H9 (cell line): Measurements from ENCODE around the gene UNC5A. TPM values are rescaled to one million over a fixed set of nuclear protein-coding genes. Genes with fewer than 3 reads are reported as not detected.

Experiments
- DNase-seq: peaks from one replicate; pipeline ENCODE4 v3.0.0-alpha.2; 2017
- H2AFZ ChIP-seq: one replicate; pipeline ENCODE4 v1.6.1; 2013; ENCODE audit warnings: mild to moderate bottlenecking, low read length, control low read depth, moderate library complexity
- H2AK5ac ChIP-seq: 2 replicates; pipeline ENCODE4 v1.6.1; 2013; ENCODE audit warnings: low read length, control low read depth, mixed read lengths; ENCODE audit not compliant: insufficient read length
- H2BK120ac ChIP-seq: one replicate; pipeline ENCODE4 v1.6.1; 2013; ENCODE audit warnings: low read depth, mild to moderate bottlenecking, low read length, control low read depth, inconsistent platforms; ENCODE audit not compliant: poor library complexity, severe bottlenecking
- H2BK12ac ChIP-seq: 2 replicates; pipeline ENCODE4 v1.6.1; 2013; ENCODE audit warnings: low read length, control low read depth, mixed read lengths, low read depth; ENCODE audit not compliant: insufficient read length
- H2BK15ac ChIP-seq: 2 replicates; pipeline ENCODE4 v1.6.1; 2013; ENCODE audit warnings: low read depth, low read length, control low read depth
- H2BK20ac ChIP-seq: one replicate; pipeline ENCODE4 v1.6.1; 2013; ENCODE audit warnings: low read depth, mild to moderate bottlenecking, low read length, control low read depth, inconsistent platforms; ENCODE audit not compliant: poor library complexity, severe bottlenecking
- H2BK5ac ChIP-seq: 2 replicates; pipeline ENCODE4 v1.6.1; 2013; ENCODE audit warnings: low read length, control low read depth, mixed read lengths; ENCODE audit not compliant: insufficient read length
- H3K14ac ChIP-seq: 2 replicates; pipeline ENCODE4 v1.6.1; 2013; ENCODE audit warnings: low read length, control low read depth; ENCODE audit not compliant: insufficient read depth
- H3K18ac ChIP-seq: 2 replicates; pipeline ENCODE4 v1.6.1; 2013; ENCODE audit warnings: low read depth, mild to moderate bottlenecking, mixed read lengths, low read length, control low read depth; ENCODE audit not compliant: insufficient read length
- H3K23ac ChIP-seq: 2 replicates; pipeline ENCODE4 v1.6.1; 2013; ENCODE audit warnings: low read length, control low read depth, mixed read lengths, low read depth; ENCODE audit not compliant: insufficient read length
- H3K23me2 ChIP-seq: 2 replicates; pipeline ENCODE4 v1.6.1; 2013; ENCODE audit warnings: low read depth, mild to moderate bottlenecking, mixed read lengths, low read length, control low read depth; ENCODE audit not compliant: insufficient read length, poor library complexity, severe bottlenecking
- H3K27ac ChIP-seq: 2 replicates; pipeline ENCODE4 v1.5.1; 2013; ENCODE audit warnings: low read length, control low read depth, mixed read lengths, low read depth; ENCODE audit not compliant: insufficient read length
- H3K27me3 ChIP-seq: 2 replicates; pipeline ENCODE4 v1.6.1; 2013; ENCODE audit warnings: low read length, control low read depth, inconsistent platforms; ENCODE audit not compliant: insufficient read depth
- H3K4ac ChIP-seq: 2 replicates; pipeline ENCODE4 v1.6.1; 2013; ENCODE audit warnings: low read depth, mild to moderate bottlenecking, control low read depth, inconsistent platforms, low read length, moderate library complexity
- H3K4me1 ChIP-seq: 2 replicates; pipeline ENCODE4 v1.6.1; 2013; ENCODE audit warnings: low read length, control low read depth, inconsistent platforms; ENCODE audit not compliant: insufficient read depth
- H3K4me2 ChIP-seq: 2 replicates; pipeline ENCODE4 v1.6.1; 2013; ENCODE audit warnings: low read length, control low read depth, mixed read lengths; ENCODE audit not compliant: insufficient read length, insufficient read depth
- H3K56ac ChIP-seq: 2 replicates; pipeline ENCODE4 v1.6.1; 2013; ENCODE audit warnings: low read depth, mild to moderate bottlenecking, mixed read lengths, low read length, control low read depth; ENCODE audit not compliant: insufficient read length
- H3K79me1 ChIP-seq: 2 replicates; pipeline ENCODE4 v1.6.1; 2013; ENCODE audit warnings: low read depth, mild to moderate bottlenecking, moderate library complexity, low read length, control low read depth, inconsistent platforms; ENCODE audit not compliant: insufficient read depth, poor library complexity, severe bottlenecking
- H3K79me2 ChIP-seq: 2 replicates; pipeline ENCODE4 v1.6.1; 2013; ENCODE audit warnings: low read length, control low read depth, inconsistent platforms; ENCODE audit not compliant: insufficient read depth
- H3K9ac ChIP-seq: 2 replicates; pipeline ENCODE4 v1.6.1; 2013; ENCODE audit warnings: low read length, control low read depth, mixed read lengths; ENCODE audit not compliant: insufficient read length; ENCODE audit errors: extremely low read depth
- H3K9me3 ChIP-seq: one replicate; pipeline ENCODE4 v1.6.1; 2013; ENCODE audit warnings: low read depth, low read length, inconsistent platforms; ENCODE audit not compliant: control insufficient read depth
- H3T11ph ChIP-seq: one replicate; pipeline ENCODE4 v1.6.1; 2013; ENCODE audit warnings: mild to moderate bottlenecking, low read length, control low read depth, inconsistent platforms
- H4K20me1 ChIP-seq: one replicate; pipeline ENCODE4 v1.6.1; 2013; ENCODE audit not compliant: control insufficient read depth, insufficient read length, insufficient read depth
- H4K5ac ChIP-seq: 2 replicates; pipeline ENCODE4 v1.6.1; 2013; ENCODE audit warnings: low read depth, mild to moderate bottlenecking, mixed read lengths, low read length, control low read depth; ENCODE audit not compliant: insufficient read length
- H4K8ac ChIP-seq: replicated peaks from 2 replicates; pipeline ENCODE4 v1.6.1; 2013; ENCODE audit warnings: low read length, control low read depth, mixed read lengths, low read depth; ENCODE audit not compliant: insufficient read length
- H4K91ac ChIP-seq: 2 replicates; pipeline ENCODE4 v1.6.1; 2013; ENCODE audit warnings: low read depth, mild to moderate bottlenecking, moderate library complexity, mixed read lengths, low read length, control low read depth; ENCODE audit not compliant: insufficient read length
- H3K27ac Mint-ChIP-seq, 3 experiments: 2 replicates in 2 of 3; 3 replicates in 1 of 3; pipeline ENCODE4 v1.8.0; 2020 to 2021; ENCODE audit warnings: mixed read lengths in 3 of 3, mild to moderate bottlenecking in 1 of 3, moderate library complexity in 1 of 3
- H3K27me3 Mint-ChIP-seq: 2 replicates; pipeline ENCODE4 v1.8.0; 2021; ENCODE audit warnings: low read depth, mild to moderate bottlenecking, moderate library complexity, mixed read lengths
- H3K36me3 Mint-ChIP-seq, 3 experiments: 2 replicates in 2 of 3; 3 replicates in 1 of 3; pipeline ENCODE4 v1.8.0; 2020 to 2021; ENCODE audit warnings: low read depth in 3 of 3, mixed read lengths in 3 of 3; ENCODE audit not compliant: insufficient read depth in 1 of 3
- H3K4me1 Mint-ChIP-seq, 2 experiments: 2 replicates each; pipeline ENCODE4 v1.8.0; 2020; ENCODE audit warnings: mixed read lengths in 2 of 2
- H3K4me3 Mint-ChIP-seq, 2 experiments: 2 replicates in 1 of 2; 3 replicates in 1 of 2; pipeline ENCODE4 v1.8.0; 2020 to 2021; ENCODE audit warnings: mild to moderate bottlenecking in 2 of 2, mixed read lengths in 2 of 2, moderate library complexity in 1 of 2
- H3K9me3 Mint-ChIP-seq, 2 experiments: 2 replicates in 1 of 2; 3 replicates in 1 of 2; pipeline ENCODE4 v1.8.0; 2020; ENCODE audit warnings: mild to moderate bottlenecking in 2 of 2, mixed read lengths in 2 of 2, moderate library complexity in 1 of 2
- WGBS: extraction: QIAGEN DNeasy Blood & Tissue Kit; methylation state at CpG from one replicate; pipeline ENCODE4 v1.1.7; 2013; ENCODE audit warnings: missing lambda C conversion rate, low lambda C conversion rate, mixed read lengths; ENCODE audit not compliant: insufficient read length; ENCODE audit errors: extremely low coverage; 5-methylcytosine and 5-hydroxymethylcytosine counted together
- total RNA-seq: library from RNA; stranded (reverse); gene quantifications from 2 replicates; pipeline ENCODE4 v1.2.1, GENCODE V29; 2021
- TF ChIP-seq, protein P1 (sequence below): fragments of 200-600 bp; sonication (generic); conservative IDR thresholded peaks from 3 replicates; pipeline ENCODE4 v1.8.0; 2021; ENCODE audit warnings: antibody characterized with exemption, mild to moderate bottlenecking

Gene UNC5A
- total RNA-seq, 1 experiment from 2014 or later = 4.4 TPM

- H3K27me3 Mint-ChIP-seq = peaks cover 35% of the 10 kb centered on the region
- Histone ChIP-seq H3K9ac (no peak overlapping the region), H2BK15ac (no peak overlapping the region), H3K23me2 (no peaks in the 10 kb centered on the region), H3K14ac (no peak overlapping the region), H4K8ac (no peak overlapping the region), H2BK120ac (no peak overlapping the region), H3K79me2 (no peaks in the 10 kb centered on the region), H3K4ac (no peak overlapping the region), H2AFZ (no peak overlapping the region), H2AK5ac (no peak overlapping the region), H3K56ac (no peak overlapping the region), H3K18ac (no peak overlapping the region), H3K4me1 (peaks cover 4% of the 10 kb centered on the region), H2BK12ac (no peak overlapping the region), H3K27ac (no peak overlapping the region), H2BK5ac (no peak overlapping the region), H3K23ac (no peak overlapping the region), H3K9me3 (no peaks in the 10 kb centered on the region), H3T11ph (no peak overlapping the region), H4K91ac (no peak overlapping the region), H3K27me3 (no peaks in the 10 kb centered on the region), H3K79me1 (no peaks in the 10 kb centered on the region), H3K4me2 (no peak overlapping the region), H4K5ac (no peak overlapping the region), H4K20me1 (peaks cover 2% of the 10 kb centered on the region), H2BK20ac (no peak overlapping the region)
- H3K4me1 Mint-ChIP-seq = peaks cover 23 to 40% of the 10 kb centered on the region in 2 experiments
- TF ChIP-seq, protein P1, sequence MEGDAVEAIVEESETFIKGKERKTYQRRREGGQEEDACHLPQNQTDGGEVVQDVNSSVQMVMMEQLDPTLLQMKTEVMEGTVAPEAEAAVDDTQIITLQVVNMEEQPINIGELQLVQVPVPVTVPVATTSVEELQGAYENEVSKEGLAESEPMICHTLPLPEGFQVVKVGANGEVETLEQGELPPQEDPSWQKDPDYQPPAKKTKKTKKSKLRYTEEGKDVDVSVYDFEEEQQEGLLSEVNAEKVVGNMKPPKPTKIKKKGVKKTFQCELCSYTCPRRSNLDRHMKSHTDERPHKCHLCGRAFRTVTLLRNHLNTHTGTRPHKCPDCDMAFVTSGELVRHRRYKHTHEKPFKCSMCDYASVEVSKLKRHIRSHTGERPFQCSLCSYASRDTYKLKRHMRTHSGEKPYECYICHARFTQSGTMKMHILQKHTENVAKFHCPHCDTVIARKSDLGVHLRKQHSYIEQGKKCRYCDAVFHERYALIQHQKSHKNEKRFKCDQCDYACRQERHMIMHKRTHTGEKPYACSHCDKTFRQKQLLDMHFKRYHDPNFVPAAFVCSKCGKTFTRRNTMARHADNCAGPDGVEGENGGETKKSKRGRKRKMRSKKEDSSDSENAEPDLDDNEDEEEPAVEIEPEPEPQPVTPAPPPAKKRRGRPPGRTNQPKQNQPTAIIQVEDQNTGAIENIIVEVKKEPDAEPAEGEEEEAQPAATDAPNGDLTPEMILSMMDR = no peak
- peak; percentile 12 for DNase-seq
- no CpG with 5 or more reads among the region's 8 CpGs for WGBS
- no peak overlapping the region for H3K4me3 Mint-ChIP-seq
- H3K36me3 Mint-ChIP-seq = peaks cover 0 to 3% (median 0%) of the 10 kb centered on the region in 3 experiments; a peak in 2 of 7 replicates
- H3K27ac Mint-ChIP-seq = no peak overlapping the region
- peaks cover 3% of the 10 kb centered on the region in 2 experiments; a peak in 2 of 5 replicates for H3K9me3 Mint-ChIP-seq
These were observed 33.4 kb upstream of the UNC5A start for GRCh38 chr5:176776916-176777315.
